HG02642 (cell line): ENCODE measurements around the gene SF1.
"Not testable (repeated sequence)": the region's sequence is repeated elsewhere in the genome, so short reads cannot be mapped to it uniquely, and the experiment has no call there.

Experiments used
- ATAC-seq: cut with Tn5 transposase; IDR thresholded peaks from one replicate; pipeline ENCODE4 v1.9.1; 2021; ENCODE audit warnings: mild to moderate bottlenecking; ENCODE audit not compliant: unreplicated experiment, poor library complexity

SF1 gene

GRCh38 chr11:64778473-64779298, at the start of gene SF1:
Gene SF1 (minus strand): TSS chr11:64778542. CDS start chr11:64778392, 150 bp downstream.
- ATAC-seq = peak; percentile 81

- no peak for ATAC-seq
Measured at GRCh38 chr11:64827451-64827839, 49.1 kb upstream of the SF1 start.

GRCh38 chr11:64826578-64827450, 48.5 kb upstream of the SF1 start:
- no peak for ATAC-seq

- ATAC-seq = no peak
Measured at GRCh38 chr11:64826062-64826461, 47.7 kb upstream of the SF1 start.

- no peak for ATAC-seq
Measured at GRCh38 chr11:64823568-64824119, 45.3 kb upstream of the SF1 start.

- no peak for ATAC-seq
Measured at GRCh38 chr11:64817476-64817875, 39.1 kb upstream of the SF1 start.

- not testable (repeated sequence) for ATAC-seq
Measured at GRCh38 chr11:64815433-64815832, 37.1 kb upstream of the SF1 start.

- ATAC-seq = peak; percentile 48
Measured at GRCh38 chr11:64814712-64815187, 36.4 kb upstream of the SF1 start.

GRCh38 chr11:64813826-64814225, 35.5 kb upstream of the SF1 start:
- ATAC-seq = no peak

- no peak for ATAC-seq
Measured at GRCh38 chr11:64810891-64811272, 32.5 kb upstream of the SF1 start.

GRCh38 chr11:64810271-64810890, 32.0 kb upstream of the SF1 start, which contains the start of gene MEN1:
Gene MEN1 (minus strand): TSS chr11:64810551. CDS start chr11:64810109, 442 bp downstream.
- peak; percentile 76 for ATAC-seq

- ATAC-seq = peak; percentile 3
Measured at GRCh38 chr11:64809781-64810241, 31.5 kb upstream of the SF1 start.

- no peak for ATAC-seq
Measured at GRCh38 chr11:64805481-64805880, 27.1 kb upstream of the SF1 start.

GRCh38 chr11:64804346-64805210, 26.2 kb upstream of the SF1 start:
- no peak for ATAC-seq

- no peak for ATAC-seq
Measured at GRCh38 chr11:64803846-64804345, 25.6 kb upstream of the SF1 start.

GRCh38 chr11:64803158-64803845, 25.0 kb upstream of the SF1 start, which contains the start of gene MAP4K2:
Gene MAP4K2 (minus strand): TSS chr11:64803214. CDS start chr11:64803149, 65 bp downstream.
- peak; percentile 73 for ATAC-seq

- peak; percentile 19 for ATAC-seq
Measured at GRCh38 chr11:64802370-64803157, 24.2 kb upstream of the SF1 start.
